HEK293T (cell line): Measurements from ENCODE around the gene TBC1D22A.

ENCODE experiments used
- CTCF ChIA-PET: fragments of 350-600 bp; formaldehyde crosslinking; extraction: SDS; loops from one replicate; lab custom pipeline; 2021; ENCODE audit warnings: antibody characterized with exemption, inconsistent platforms; lab: Yijun Ruan, JAX
- POLR2A ChIA-PET: fragments of 350-600 bp; formaldehyde crosslinking; extraction: SDS; loops from one replicate; lab custom pipeline; 2020; ENCODE audit warnings: antibody characterized with exemption, inconsistent platforms; lab: Yijun Ruan, JAX
- DNase-seq: peaks from one replicate; pipeline ENCODE4 v3.0.0; 2012; ENCODE audit warnings: mixed read lengths; ENCODE audit errors: extremely low spot score
- ARNT ChIP-seq: fragments of 450-650 bp; IDR thresholded peaks from 2 replicates; pipeline ENCODE4 v1.6.1; 2017; ENCODE audit warnings: mild to moderate bottlenecking
- BHLHE40 ChIP-seq: fragments of 450-650 bp; IDR thresholded peaks from 2 replicates; pipeline ENCODE4 v1.6.1; 2016; ENCODE audit warnings: mild to moderate bottlenecking, moderate library complexity, borderline replicate concordance
- CTBP1 ChIP-seq: fragments of 450-650 bp; IDR thresholded peaks from 2 replicates; pipeline ENCODE4 v1.6.1; 2016; ENCODE audit warnings: borderline replicate concordance
- ELF4 ChIP-seq: fragments of 450-650 bp; IDR thresholded peaks from 2 replicates; pipeline ENCODE4 v1.6.1; 2017; ENCODE audit warnings: antibody characterized with exemption
- FOXA1 ChIP-seq: fragments of 450-650 bp; IDR thresholded peaks from 2 replicates; pipeline ENCODE4 v1.6.1; 2016; ENCODE audit warnings: mild to moderate bottlenecking
- FOXK2 ChIP-seq: fragments of 450-650 bp; IDR thresholded peaks from 2 replicates; pipeline ENCODE4 v1.6.1; 2016; ENCODE audit warnings: mild to moderate bottlenecking
- FOXM1 ChIP-seq: fragments of 450-650 bp; IDR thresholded peaks from 2 replicates; pipeline ENCODE4 v1.6.1; 2017; ENCODE audit warnings: mild to moderate bottlenecking, borderline replicate concordance
- HDGF ChIP-seq: fragments of 450-650 bp; IDR thresholded peaks from 2 replicates; pipeline ENCODE4 v1.6.1; 2017; ENCODE audit warnings: antibody characterized with exemption, borderline replicate concordance
- L3MBTL2 ChIP-seq: fragments of 450-650 bp; conservative IDR thresholded peaks from 2 replicates; pipeline ENCODE4 v1.6.1; 2016; ENCODE audit warnings: mild to moderate bottlenecking
- LEF1 ChIP-seq: fragments of 450-650 bp; IDR thresholded peaks from 2 replicates; pipeline ENCODE4 v1.6.1; 2017; ENCODE audit warnings: mild to moderate bottlenecking, borderline replicate concordance
- NFRKB ChIP-seq: fragments of 450-650 bp; IDR thresholded peaks from 2 replicates; pipeline ENCODE4 v1.6.1; 2016; ENCODE audit warnings: mild to moderate bottlenecking, moderate library complexity
- SP1 ChIP-seq: fragments of 450-650 bp; IDR thresholded peaks from 2 replicates; pipeline ENCODE4 v1.6.1; 2017
- SUZ12 ChIP-seq: fragments of 450-650 bp; IDR thresholded peaks from 2 replicates; pipeline ENCODE4 v1.6.1; 2016; ENCODE audit warnings: mild to moderate bottlenecking
- TARDBP ChIP-seq: fragments of 450-650 bp; IDR thresholded peaks from 2 replicates; pipeline ENCODE4 v1.6.1; 2016
- ZNF384 ChIP-seq: fragments of 450-650 bp; IDR thresholded peaks from 2 replicates; pipeline ENCODE4 v1.6.1; 2016
- TF ChIP-seq, protein P1 (sequence below): fragments of 450-650 bp; IDR thresholded peaks from 2 replicates; pipeline ENCODE4 v1.6.1; 2016

The TBC1D22A gene

GRCh38 chr22:46769191-46769675, 6.8 kb downstream of the TBC1D22A start:
- TF ChIP-seq TARDBP (no peak), FOXK2 (no peak), SUZ12 (no peak), L3MBTL2 (no peak)
- TF ChIP-seq, protein P1, sequence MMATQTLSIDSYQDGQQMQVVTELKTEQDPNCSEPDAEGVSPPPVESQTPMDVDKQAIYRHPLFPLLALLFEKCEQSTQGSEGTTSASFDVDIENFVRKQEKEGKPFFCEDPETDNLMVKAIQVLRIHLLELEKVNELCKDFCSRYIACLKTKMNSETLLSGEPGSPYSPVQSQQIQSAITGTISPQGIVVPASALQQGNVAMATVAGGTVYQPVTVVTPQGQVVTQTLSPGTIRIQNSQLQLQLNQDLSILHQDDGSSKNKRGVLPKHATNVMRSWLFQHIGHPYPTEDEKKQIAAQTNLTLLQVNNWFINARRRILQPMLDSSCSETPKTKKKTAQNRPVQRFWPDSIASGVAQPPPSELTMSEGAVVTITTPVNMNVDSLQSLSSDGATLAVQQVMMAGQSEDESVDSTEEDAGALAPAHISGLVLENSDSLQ, result no peak
- CTCF ChIA-PET, result interaction anchor here (1.1 to 2.1 kb wide), 3 partner anchors 11 to 34 kb away, joined by 4 to 7 read pairs (median 5); no protein-coding TSS in a partner anchor
- no peak for DNase-seq
- POLR2A ChIA-PET, result no interaction called here

DNA sequence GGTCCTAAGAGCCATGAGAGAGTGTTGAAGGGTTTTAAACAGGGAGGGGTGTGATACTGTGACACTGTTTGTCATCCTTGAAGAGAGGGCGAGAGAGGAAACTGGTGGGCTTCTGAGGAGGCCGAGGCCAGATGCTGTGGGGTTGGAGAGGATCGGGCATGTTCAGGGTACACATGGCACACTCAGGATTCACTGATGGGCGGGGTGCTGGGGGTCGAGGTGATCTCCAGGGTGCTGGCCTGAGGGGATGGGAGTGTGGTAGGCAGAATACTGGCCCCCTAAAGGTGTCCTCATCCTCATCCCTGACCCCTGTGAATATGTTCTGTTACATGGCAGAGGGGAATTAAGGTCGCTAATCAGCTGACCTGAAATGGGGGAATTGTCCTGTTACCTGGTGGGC, 7.3 kb downstream of the TBC1D22A start:
- DNase-seq, result no peak
- TF ChIP-seq SUZ12 (no peak), LEF1 (no peak), CTBP1 (no peak), FOXA1 (no peak), HDGF (no peak), ELF4 (no peak), SP1 (no peak), FOXK2 (no peak), ZNF384 (no peak), FOXM1 (no peak), BHLHE40 (no peak), TARDBP (no peak), NFRKB (no peak), L3MBTL2 (no peak), ARNT (no peak)
- TF ChIP-seq, protein P1, result no peak
- CTCF ChIA-PET, result interaction anchor here (0.8 to 1.9 kb wide), 3 partner anchors 10 to 29 kb away, joined by 4 to 5 read pairs (median 4); no protein-coding TSS in a partner anchor
- POLR2A ChIA-PET, result no interaction called here

DNA sequence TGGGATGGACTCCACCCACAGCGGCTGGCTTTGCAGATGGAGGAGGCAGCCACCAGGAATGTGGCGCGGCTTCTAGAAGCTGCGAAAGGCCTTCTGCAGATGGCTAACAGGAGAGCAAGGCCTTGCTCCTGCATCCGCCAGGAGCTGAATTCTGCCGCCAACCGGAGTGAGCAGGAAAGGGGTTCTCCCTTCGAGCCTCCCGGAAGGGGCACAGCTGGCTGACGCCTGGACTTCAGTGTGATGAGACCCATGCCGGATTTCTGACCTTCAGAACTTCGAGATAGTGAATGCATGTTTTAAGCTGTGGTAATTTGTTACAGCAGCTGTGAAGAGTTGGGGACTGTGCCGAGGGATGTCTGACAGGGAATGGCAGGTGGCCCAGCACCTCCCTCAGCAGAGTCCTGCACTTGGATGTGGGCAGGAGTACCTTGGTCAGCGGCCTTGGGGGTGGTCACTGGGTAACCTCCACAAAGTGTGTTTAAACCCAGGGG, 7.7 kb downstream of the TBC1D22A start:
- TF ChIP-seq TARDBP (no peak), FOXM1 (no peak), CTBP1 (no peak), SP1 (no peak), ARNT (no peak), ZNF384 (no peak), FOXK2 (no peak)
- TF ChIP-seq, protein P1, result no peak
- ChIA-PET CTCF (interaction anchor here (0.8 kb wide), 1 partner anchor 9 kb away, joined by 4 read pairs; no protein-coding TSS in a partner anchor), POLR2A (interaction anchor here (1.3 to 1.4 kb wide), 2 partner anchors 8 to 11 kb away, joined by 4 read pairs; partner anchors contain the start of gene TBC1D22A)
- DNase-seq, result no peak

DNA sequence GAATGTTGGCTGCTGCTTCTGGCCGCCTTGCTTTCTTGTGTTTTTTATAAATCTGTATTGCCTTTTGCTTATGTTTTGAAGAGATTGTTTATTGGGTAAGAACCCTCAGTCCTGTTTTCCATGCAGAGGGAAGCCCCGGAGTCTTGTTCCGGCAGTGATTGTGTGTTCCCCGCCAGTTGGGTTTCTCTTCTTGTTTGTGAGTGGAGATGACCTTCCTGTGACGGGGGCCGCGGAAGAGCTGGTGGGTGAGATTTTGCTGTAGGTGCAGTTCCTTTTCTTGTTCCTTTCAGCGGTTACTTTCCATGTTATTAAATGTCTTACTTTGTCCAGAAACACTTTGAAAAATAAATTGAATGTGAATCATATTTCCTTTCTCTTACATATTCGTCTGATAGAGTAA, 8.3 kb downstream of the TBC1D22A start:
- ChIA-PET POLR2A (interaction anchor here (1.3 to 1.4 kb wide), 2 partner anchors 8 to 12 kb away, joined by 4 read pairs; partner anchors contain the start of gene TBC1D22A), CTCF (interaction anchor here (0.8 kb wide), 1 partner anchor 9 kb away, joined by 4 read pairs; no protein-coding TSS in a partner anchor)
- DNase-seq, result no peak
- TF ChIP-seq TARDBP, result no peak
- TF ChIP-seq SUZ12, result no peak
- TF ChIP-seq FOXA1, result no peak
- no peak for TF ChIP-seq LEF1

GRCh38 chr22:46773076-46773475, 10.6 kb downstream of the TBC1D22A start:
- DNase-seq, result no peak
- ChIA-PET POLR2A (interaction anchor here (3.9 kb wide), 1 partner anchor 11 kb away, joined by 41 read pairs; the partner anchor contains the start of gene TBC1D22A), CTCF (interaction anchor here (1.1 kb wide), 1 partner anchor 25 kb away, joined by 3 read pairs; no protein-coding TSS in a partner anchor)
- no peak for TF ChIP-seq ARNT

DNA sequence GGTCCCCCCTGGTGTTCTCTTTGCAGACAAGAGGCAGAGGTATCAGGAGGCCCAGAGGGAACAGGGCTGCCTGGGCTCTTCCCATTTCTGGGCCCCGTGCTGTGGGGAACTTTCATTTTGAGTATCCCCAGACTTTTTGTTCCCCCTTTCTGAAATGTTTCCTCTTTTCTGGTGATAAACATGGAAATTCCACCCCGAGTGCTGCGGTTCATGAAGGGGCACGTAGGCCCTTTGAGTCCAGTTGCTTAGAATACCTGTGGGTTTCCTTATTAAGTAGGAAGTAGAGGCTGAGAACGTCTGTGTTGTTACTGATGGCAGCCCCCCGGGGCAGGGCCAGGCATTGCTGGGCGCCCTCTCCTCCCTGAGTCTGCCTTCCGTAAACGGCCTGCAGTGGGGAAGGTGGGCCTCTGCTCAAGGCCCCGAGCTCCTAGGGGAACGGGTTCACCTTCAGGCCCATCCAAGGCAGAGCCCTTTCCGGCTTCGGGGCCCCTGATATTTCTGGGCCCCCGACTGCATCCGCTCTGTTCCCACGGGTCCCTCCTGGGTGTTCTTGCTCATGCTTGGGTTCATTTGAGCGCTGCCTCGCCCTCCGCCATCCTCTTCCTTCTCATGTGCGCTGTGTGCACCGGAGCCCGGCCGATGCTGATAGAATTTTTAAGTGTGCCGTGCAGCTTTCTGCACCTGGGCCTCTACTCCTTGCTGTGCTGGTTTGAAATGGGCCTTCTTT, 12.0 kb downstream of the TBC1D22A start:
- ChIA-PET CTCF (interaction anchor here (1.1 to 1.8 kb wide), 3 partner anchors 16 to 30 kb away, joined by 3 to 8 read pairs (median 6); no protein-coding TSS in a partner anchor), POLR2A (interaction anchor here (0.7 to 3.9 kb wide), 3 partner anchors 9 to 15 kb away, joined by 3 to 41 read pairs (median 3); partner anchors contain the start of gene TBC1D22A)
- TF ChIP-seq FOXM1 (no peak), ELF4 (no peak), LEF1 (no peak), SP1 (no peak), L3MBTL2 (no peak), SUZ12 (no peak), TARDBP (no peak), HDGF (no peak), FOXA1 (no peak), ARNT (no peak), NFRKB (no peak)
- TF ChIP-seq, protein P1, result no peak
- DNase-seq, result no peak
